ENCODE measurements around the gene NUP160.
"Not testable (repeated sequence)": the region's sequence is repeated elsewhere in the genome, so short reads cannot be mapped to it uniquely, and the experiment has no call there.

The NUP160 gene

GRCh38 chr11:47768101-47768612 lies 80.0 kb downstream of the NUP160 start:
- TF ChIP-seq CTCF (conservative IDR thresholded peaks at IDR 0.05; ENCODE audit: low read depth), result no peak
- CTCF ChIA-PET, result no interaction called here
- peak overlapping the region; percentile 98 for H3K27ac ChIP-seq
- DNase-seq (ENCODE audit: low spot score), result peak; percentile 66
- POLR2A ChIA-PET (ENCODE audit: low non-redundant PET), result no interaction called here

- ChIA-PET CTCF (no interaction called here), POLR2A (ENCODE audit: low non-redundant PET) (no interaction called here)
- peak overlapping the region; percentile 98 for H3K27ac ChIP-seq
- no peak for TF ChIP-seq CTCF (conservative IDR thresholded peaks at IDR 0.05; ENCODE audit: low read depth)
- DNase-seq (ENCODE audit: low spot score), result peak; percentile 27
These were observed 81.5 kb downstream of the NUP160 start for GRCh38 chr11:47766509-47767227.

GRCh38 chr11:47765086-47765485 lies 83.1 kb downstream of the NUP160 start:
- no peak for TF ChIP-seq CTCF (conservative IDR thresholded peaks at IDR 0.05; ENCODE audit: low read depth)
- DNase-seq (ENCODE audit: low spot score), result no peak
- CTCF ChIA-PET, result no interaction called here
- POLR2A ChIA-PET (ENCODE audit: low non-redundant PET), result no interaction called here
- H3K27ac ChIP-seq, result peak overlapping the region; percentile 98

- DNase-seq (ENCODE audit: low spot score); CTCF ChIA-PET; POLR2A ChIA-PET (ENCODE audit: low non-redundant PET); H3K27ac ChIP-seq: not testable (repeated sequence)
These were observed 88.9 kb downstream of the NUP160 start for GRCh38 chr11:47759291-47759690.

- DNase-seq (ENCODE audit: low spot score), result no peak
- no peak overlapping the region for H3K27ac ChIP-seq
- POLR2A ChIA-PET (ENCODE audit: low non-redundant PET), result no interaction called here
- TF ChIP-seq CTCF (conservative IDR thresholded peaks at IDR 0.05; ENCODE audit: low read depth), result no peak
- CTCF ChIA-PET, result no interaction called here
These were observed 91.9 kb downstream of the NUP160 start for GRCh38 chr11:47756208-47756607.

GRCh38 chr11:47750725-47751124 lies 97.4 kb downstream of the NUP160 start:
- CTCF ChIA-PET, result no interaction called here
- TF ChIP-seq CTCF (conservative IDR thresholded peaks at IDR 0.05; ENCODE audit: low read depth), result no peak
- POLR2A ChIA-PET (ENCODE audit: low non-redundant PET), result no interaction called here
- no peak for DNase-seq (ENCODE audit: low spot score)
- no peak overlapping the region for H3K27ac ChIP-seq

- not testable (repeated sequence) for DNase-seq (ENCODE audit: low spot score); H3K27ac ChIP-seq
- CTCF ChIA-PET, result interaction anchor here (0.6 to 0.7 kb wide), 4 partner anchors 13 to 974 kb away, joined by 3 to 7 read pairs (median 4); no protein-coding TSS in a partner anchor
- POLR2A ChIA-PET (ENCODE audit: low non-redundant PET), result interaction anchor here (0.6 kb wide), 1 partner anchor 16 kb away, joined by 3 read pairs; no protein-coding TSS in a partner anchor
These were observed 105.7 kb downstream of the NUP160 start for GRCh38 chr11:47742494-47742893.

- DNase-seq (ENCODE audit: low spot score); CTCF ChIA-PET; POLR2A ChIA-PET (ENCODE audit: low non-redundant PET): not testable (repeated sequence)
- H3K27ac ChIP-seq, result peak overlapping the region; percentile 25; the same call in 1 of the 2 replicates
These were observed 110.3 kb downstream of the NUP160 start for GRCh38 chr11:47737817-47738216.

Data from RWPE1 (cell line).